Spleen (tissue), 11 donors: ENCODE results near the gene PRPH. TPM values are rescaled to one million over a fixed set of nuclear protein-coding genes. Genes with fewer than 3 reads are reported as not detected.

Experiments
- DNase-seq: peaks from one replicate; pipeline ENCODE4 v3.0.0-alpha.2; 2020
- H3K27ac ChIP-seq, 8 donors: fragments of 200-600 bp; sonication (generic) in 7 of 8; 1 replicate in 4 of 8; 2 replicates in 4 of 8; pipeline versions ENCODE4 v1.5.0 to v1.8.0; 2016 to 2021; ENCODE audit warnings: inconsistent platforms in 4 of 8, mild to moderate bottlenecking in 4 of 8, moderate library complexity in 1 of 8
- H3K27me3 ChIP-seq, 7 donors: fragments of 200-600 bp; sonication (generic) in 6 of 7; replicated peaks in 1 of 7; 1 replicate in 4 of 7; 2 replicates in 3 of 7; pipeline versions ENCODE4 v1.5.0 to v1.8.0; 2016 to 2021; ENCODE audit warnings: inconsistent platforms in 3 of 7, mild to moderate bottlenecking in 1 of 7
- H3K36me3 ChIP-seq, 6 donors: fragments of 200-600 bp; sonication (generic) in 5 of 6; 1 replicate in 4 of 6; 2 replicates in 2 of 6; pipeline versions ENCODE4 v1.5.0 to v1.8.0; 2016 to 2021; ENCODE audit warnings: inconsistent platforms in 2 of 6
- H3K4me1 ChIP-seq, 6 donors: fragments of 200-600 bp; sonication (generic) in 5 of 6; 1 replicate in 3 of 6; 2 replicates in 3 of 6; pipeline versions ENCODE4 v1.5.0 to v1.8.0; 2016 to 2021; ENCODE audit warnings: inconsistent platforms in 3 of 6
- H3K4me3 ChIP-seq, 8 donors: fragments of 200-600 bp; sonication (generic) in 7 of 8; 1 replicate in 4 of 8; 2 replicates in 4 of 8; pipeline versions ENCODE4 v1.5.0 to v1.8.0; 2016 to 2021; ENCODE audit warnings: inconsistent platforms in 4 of 8, mild to moderate bottlenecking in 4 of 8, moderate library complexity in 2 of 8
- H3K9me3 ChIP-seq, 8 donors: fragments of 200-600 bp; sonication (generic) in 7 of 8; 1 replicate in 4 of 8; 2 replicates in 4 of 8; pipeline versions ENCODE4 v1.5.0 to v1.8.0; 2016 to 2021; ENCODE audit warnings: inconsistent platforms in 4 of 8
- POLR2A ChIP-seq, 3 donors: fragments of 450-650 bp; IDR thresholded peaks; one replicate each; pipeline ENCODE4 v1.5.1; 2017; ENCODE audit warnings: antibody characterized with exemption in 3 of 3, mild to moderate bottlenecking in 1 of 3
- POLR2AphosphoS5 ChIP-seq, 3 donors: sonication (generic); formaldehyde crosslinking; IDR thresholded peaks; one replicate each; pipeline ENCODE4 v1.5.1; 2017; ENCODE audit warnings: antibody characterized with exemption in 3 of 3
- WGBS, 5 donors: extraction: QIAGEN DNeasy Blood & Tissue Kit in 3 of 5; methylation state at CpG; one replicate each; pipeline versions ENCODE4 v1.1.5 to v1.1.7; 2013 to 2018; 5-methylcytosine and 5-hydroxymethylcytosine counted together
- intact Hi-C: fragments of 100-400 bp; cut with DNase I; formaldehyde crosslinking; loops from one replicate; pipeline ENCODE4 v1.15.0; 2023; ENCODE audit warnings: low total_unique reads
- polyA plus RNA-seq, 3 donors: library from polyadenylated mRNA; stranded (reverse); fragments of 200-250 nt; gene quantifications; one replicate each; pipeline ENCODE4 v1.2.1, GENCODE V29; 2013
- total RNA-seq, 7 donors: library from RNA; depleted of rRNA in 3 of 7; stranded (reverse); fragments of >200 nt in 3 of 7; fragmentation: NEBNext Ultra II Directional in 4 of 7; extraction: Animal tissue kit (Norgen Biotek cat#: 25700) in 4 of 7; gene quantifications; one replicate each; pipeline versions ENCODE4 v1.1.0 to v1.2.1, GENCODE V29; 2016 to 2021
- TF ChIP-seq, protein P1 (sequence below), 11 experiments: fragments of 200-600 bp in 7 of 11; fragments of 450-650 bp in 4 of 11; sonication (generic) in 4 of 11; IDR thresholded peaks in 8 of 11; conservative IDR thresholded peaks in 3 of 11; 1 replicate in 7 of 11; 2 replicates in 4 of 11; pipeline versions ENCODE4 v1.4.0 to v1.8.0; 2016 to 2021; ENCODE audit warnings: antibody characterized with exemption in 11 of 11, inconsistent platforms in 4 of 11, mild to moderate bottlenecking in 1 of 11
- donor health status: healthy with polysubstance abuse.
- donor health status: DM: no; HTN: no; CAD: no; lungs with moderate emphysema.
- donor health status: DM: no; HTN: no; CAD: no.
- donor health status: Bipolar disorder and iron deficiency.
- donor health status: healthy.
- donor health status: DM: no; HTN: no; CAD: no.
- donor health status: DM: yes; HTN: yes; CAD: no.

PRPH gene
- total and polyA plus RNA-seq, 10 donors = 0.26 to 3.0 (median 1.0) TPM

DNA sequence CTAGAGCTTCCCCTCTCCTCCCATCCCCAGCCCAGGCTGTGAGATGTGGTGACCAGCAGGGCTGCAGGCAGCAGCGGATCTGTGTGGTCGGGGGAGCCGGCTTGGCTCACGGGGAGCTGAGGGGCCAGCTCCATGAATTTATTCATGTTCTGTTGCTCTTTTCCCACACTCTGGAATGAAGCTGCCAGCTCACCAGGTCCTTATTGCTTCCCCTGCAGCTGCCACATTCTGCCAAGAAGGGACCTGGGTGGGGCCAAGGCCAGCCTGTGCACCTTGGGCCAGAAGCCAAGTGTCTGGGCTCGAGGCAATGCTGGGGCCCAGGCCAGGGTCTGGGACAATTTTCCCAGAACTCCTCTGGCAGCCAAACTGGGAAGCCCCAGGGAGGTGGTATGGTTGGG lies 44.5 kb downstream of the PRPH start:
- no peak overlapping the region for H3K27ac ChIP-seq
- intact Hi-C loops = no loop called here
- H3K4me3 ChIP-seq = no peak overlapping the region
- H3K9me3 ChIP-seq = no peaks in the 10 kb centered on the region
- peaks cover 20 to 58% (median 45%) of the 10 kb centered on the region in 6 donors for H3K4me1 ChIP-seq
- H3K36me3 ChIP-seq = no peaks in the 10 kb centered on the region
- peaks cover 7 to 98% (median 53%) of the 10 kb centered on the region in 7 donors for H3K27me3 ChIP-seq
- DNase-seq = no peak
- WGBS, 5 donors = 29 to 61% (median 55%) methylated on average over 5 of the region's 5 CpGs
- no peak for TF ChIP-seq POLR2A (IDR thresholded peaks at IDR 0.05)
- TF ChIP-seq POLR2AphosphoS5 (IDR thresholded peaks at IDR 0.05) = no peak
- TF ChIP-seq, protein P1, sequence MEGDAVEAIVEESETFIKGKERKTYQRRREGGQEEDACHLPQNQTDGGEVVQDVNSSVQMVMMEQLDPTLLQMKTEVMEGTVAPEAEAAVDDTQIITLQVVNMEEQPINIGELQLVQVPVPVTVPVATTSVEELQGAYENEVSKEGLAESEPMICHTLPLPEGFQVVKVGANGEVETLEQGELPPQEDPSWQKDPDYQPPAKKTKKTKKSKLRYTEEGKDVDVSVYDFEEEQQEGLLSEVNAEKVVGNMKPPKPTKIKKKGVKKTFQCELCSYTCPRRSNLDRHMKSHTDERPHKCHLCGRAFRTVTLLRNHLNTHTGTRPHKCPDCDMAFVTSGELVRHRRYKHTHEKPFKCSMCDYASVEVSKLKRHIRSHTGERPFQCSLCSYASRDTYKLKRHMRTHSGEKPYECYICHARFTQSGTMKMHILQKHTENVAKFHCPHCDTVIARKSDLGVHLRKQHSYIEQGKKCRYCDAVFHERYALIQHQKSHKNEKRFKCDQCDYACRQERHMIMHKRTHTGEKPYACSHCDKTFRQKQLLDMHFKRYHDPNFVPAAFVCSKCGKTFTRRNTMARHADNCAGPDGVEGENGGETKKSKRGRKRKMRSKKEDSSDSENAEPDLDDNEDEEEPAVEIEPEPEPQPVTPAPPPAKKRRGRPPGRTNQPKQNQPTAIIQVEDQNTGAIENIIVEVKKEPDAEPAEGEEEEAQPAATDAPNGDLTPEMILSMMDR (IDR thresholded peaks at IDR 0.05 in 8 of 11, conservative IDR thresholded peaks at IDR 0.05 in 3 of 11) = no peak

DNA sequence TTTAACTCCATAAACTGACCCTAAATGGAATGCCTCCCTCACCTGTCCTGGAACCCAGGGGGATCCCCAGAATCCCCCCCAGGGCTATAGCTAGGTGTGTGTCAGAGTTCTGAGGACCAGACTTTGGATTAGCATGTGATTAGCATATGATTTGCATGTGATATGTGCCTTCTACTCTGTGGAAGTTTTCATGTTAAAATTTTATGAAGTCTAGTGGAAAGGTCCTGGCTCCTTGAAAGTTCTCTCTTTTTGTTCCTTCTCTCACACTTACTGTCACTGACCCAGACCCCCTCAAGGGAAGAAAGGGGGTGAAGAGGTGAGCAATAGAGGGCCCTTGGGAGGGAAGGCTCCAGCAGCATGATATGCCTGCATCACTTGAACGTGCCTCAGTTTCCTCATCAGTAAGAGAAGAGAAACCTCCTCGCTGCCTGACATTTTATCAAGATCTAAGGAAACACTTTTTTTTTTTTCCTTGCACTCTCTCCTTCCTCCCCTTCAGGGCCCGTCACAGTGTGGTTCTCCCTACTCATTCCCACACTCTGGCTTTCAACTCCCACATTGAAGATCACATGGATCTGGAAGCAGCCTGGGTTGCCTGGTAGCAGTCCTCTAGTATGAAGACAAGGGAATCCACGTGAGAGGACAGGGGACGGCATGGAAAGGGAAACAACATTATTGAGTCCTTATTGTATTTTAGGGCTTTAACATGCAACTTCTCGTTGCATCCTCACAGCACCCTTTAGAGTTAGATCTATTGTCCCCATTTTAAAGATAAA lies 45.3 kb downstream of the PRPH start:
- Histone ChIP-seq H3K4me1 (peaks cover 24 to 64% (median 52%) of the 10 kb centered on the region in 6 donors), H3K4me3 (no peak overlapping the region), H3K27me3 (peaks cover 10 to 98% (median 53%) of the 10 kb centered on the region in 7 donors), H3K27ac (no peak overlapping the region), H3K36me3 (no peaks in the 10 kb centered on the region), H3K9me3 (no peaks in the 10 kb centered on the region)
- intact Hi-C loops = loop anchor here (5.0 kb wide), 1 partner anchor 53 kb away; no protein-coding TSS in a partner anchor
- TF ChIP-seq POLR2AphosphoS5 (IDR thresholded peaks at IDR 0.05) = no peak
- TF ChIP-seq POLR2A (IDR thresholded peaks at IDR 0.05) = no peak
- no peak for DNase-seq
- 51 to 60% (median 54%) methylated on average over 6 of the region's 6 CpGs for WGBS, 5 donors

DNA sequence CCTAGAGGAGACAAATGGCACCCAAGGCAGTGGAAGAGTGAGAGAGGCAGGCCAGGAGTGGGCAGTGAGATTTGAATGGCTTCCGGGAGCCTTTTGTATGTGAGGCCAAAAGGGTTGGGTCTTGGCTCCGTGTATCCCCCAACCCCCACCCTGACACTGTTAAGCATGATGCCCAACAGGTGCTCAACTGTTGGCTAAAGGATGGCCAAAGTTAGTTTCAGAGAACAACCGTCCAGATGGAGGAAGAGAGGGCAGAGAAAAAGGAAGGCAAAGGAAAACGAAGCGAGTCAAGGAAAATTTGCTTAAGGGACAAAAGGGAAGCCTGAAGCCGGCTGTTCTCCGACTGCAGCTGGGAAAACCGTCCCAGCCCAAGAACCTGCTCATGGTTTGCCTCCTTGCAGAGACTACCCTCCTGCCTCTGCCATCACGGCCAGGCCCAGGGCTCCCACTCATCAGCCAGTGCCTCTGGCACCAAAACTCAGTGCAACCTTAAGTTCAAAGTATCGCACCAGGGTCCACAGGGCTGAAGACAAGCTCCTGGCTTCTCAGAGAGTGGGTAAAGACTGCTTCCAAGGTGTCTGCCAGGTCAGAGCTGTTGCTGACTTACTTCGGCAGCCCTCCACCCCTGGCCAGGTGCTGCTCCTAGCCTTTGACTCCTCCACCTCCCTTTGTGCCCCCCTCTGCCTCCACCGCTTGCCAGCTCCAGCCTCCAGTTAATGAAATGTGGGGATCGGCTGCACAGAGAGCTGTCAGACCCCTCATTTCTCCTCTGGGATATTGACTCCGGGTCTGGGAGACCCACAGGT lies 46.2 kb downstream of the PRPH start:
- intact Hi-C loops = loop anchor here (5.0 kb wide), 1 partner anchor 54 kb away; no protein-coding TSS in a partner anchor
- H3K27ac ChIP-seq = no peak overlapping the region
- H3K9me3 ChIP-seq = no peaks in the 10 kb centered on the region
- WGBS, 5 donors = 34 to 54% (median 47%) methylated on average over 14 of the region's 14 CpGs
- H3K4me3 ChIP-seq = no peak overlapping the region
- TF ChIP-seq POLR2A (IDR thresholded peaks at IDR 0.05) (no peak), POLR2AphosphoS5 (IDR thresholded peaks at IDR 0.05) (no peak)
- TF ChIP-seq, protein P1 (IDR thresholded peaks at IDR 0.05 in 8 of 11, conservative IDR thresholded peaks at IDR 0.05 in 3 of 11) = no peak
- no peaks in the 10 kb centered on the region for H3K36me3 ChIP-seq
- peaks cover 16 to 98% (median 53%) of the 10 kb centered on the region in 7 donors for H3K27me3 ChIP-seq
- H3K4me1 ChIP-seq = peaks cover 33 to 67% (median 57%) of the 10 kb centered on the region in 6 donors
- DNase-seq = no peak

DNA sequence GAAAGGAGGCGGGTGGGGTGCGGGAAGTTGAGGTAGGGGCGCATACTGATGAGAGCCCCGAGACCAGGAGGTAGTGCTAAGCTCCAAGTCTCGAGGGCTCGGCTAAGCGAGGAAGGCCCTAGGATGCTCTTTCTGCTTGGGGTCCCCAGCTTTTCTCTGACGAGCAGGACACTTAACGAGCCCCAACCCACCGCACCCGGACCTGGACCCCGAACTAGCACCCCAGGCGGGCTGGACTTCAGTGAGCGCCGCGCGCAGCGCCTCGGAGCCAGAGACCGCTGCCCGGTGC lies 46.8 kb downstream of the PRPH start:
- intact Hi-C loops = loop anchor here (5.0 kb wide), 1 partner anchor 54 kb away; no protein-coding TSS in a partner anchor
- no peaks in the 10 kb centered on the region for H3K36me3 ChIP-seq
- TF ChIP-seq, protein P1 (IDR thresholded peaks at IDR 0.05 in 8 of 11, conservative IDR thresholded peaks at IDR 0.05 in 3 of 11) = no peak
- TF ChIP-seq POLR2A (IDR thresholded peaks at IDR 0.05) (no peak), POLR2AphosphoS5 (IDR thresholded peaks at IDR 0.05) (no peak)
- no peak overlapping the region for H3K27ac ChIP-seq
- no peaks in the 10 kb centered on the region for H3K9me3 ChIP-seq
- 21 to 27% (median 21%) methylated on average over 21 of the region's 21 CpGs for WGBS, 5 donors
- DNase-seq = no peak
- peaks cover 13 to 98% (median 53%) of the 10 kb centered on the region in 7 donors for H3K27me3 ChIP-seq
- H3K4me3 ChIP-seq = peak overlapping the region in 6 of 8 donors; percentile 43 to 69 (median 50)
- H3K4me1 ChIP-seq = peaks cover 36 to 67% (median 57%) of the 10 kb centered on the region in 6 donors
